Head of caudate nucleus (tissue), 42 donors: Measurements from ENCODE around the gene ICA1.

Experiments
- DNase-seq, 42 donors: peaks; one replicate each; pipeline versions ENCODE4 v3.0.0 to v3.0.0-alpha.2; 2020 to 2021; ENCODE audit warnings: mixed read lengths in 7 of 42
- intact Hi-C: fragments of 100-400 bp; cut with DNase I; formaldehyde crosslinking; loops from one replicate; pipeline ENCODE4 v1.15.0; 2022

Gene ICA1

GRCh38 chr7:8177109-8177933 is 84.6 kb downstream of the ICA1 start:
- no peak for DNase-seq
- intact Hi-C loops = no loop called here

GRCh38 chr7:8176370-8177081 is 85.4 kb downstream of the ICA1 start:
- peak in 9 of 42 donors; percentile 13 to 47 (median 28) for DNase-seq
- intact Hi-C loops = no loop called here

GRCh38 chr7:8175929-8176369 is 86.0 kb downstream of the ICA1 start:
- intact Hi-C loops = no loop called here
- peak in 2 of 42 donors; percentile 7 to 21 for DNase-seq

GRCh38 chr7:8172372-8173354 is 89.3 kb downstream of the ICA1 start:
- no peak for DNase-seq
- intact Hi-C loops = no loop called here

- no peak for DNase-seq
- intact Hi-C loops = no loop called here
These were observed 92.8 kb downstream of the ICA1 start for GRCh38 chr7:8169171-8169570.

- no peak for DNase-seq
- intact Hi-C loops = no loop called here
These were observed 93.6 kb downstream of the ICA1 start for GRCh38 chr7:8168336-8168735.

- intact Hi-C loops = no loop called here
- peak in 1 of 42 donors; percentile 20 for DNase-seq
These were observed 96.8 kb downstream of the ICA1 start for GRCh38 chr7:8165150-8165549.

GRCh38 chr7:8162181-8162580 is 99.8 kb downstream of the ICA1 start:
- intact Hi-C loops = no loop called here
- no peak for DNase-seq

GRCh38 chr7:8161364-8161828 is 100.6 kb downstream of the ICA1 start:
- intact Hi-C loops = no loop called here
- no peak for DNase-seq

- no peak for DNase-seq
- intact Hi-C loops = no loop called here
These were observed 101.1 kb downstream of the ICA1 start for GRCh38 chr7:8160779-8161345.

- intact Hi-C loops = no loop called here
- no peak for DNase-seq
These were observed 101.7 kb downstream of the ICA1 start for GRCh38 chr7:8160250-8160649.

GRCh38 chr7:8159595-8159994 is 102.4 kb downstream of the ICA1 start:
- intact Hi-C loops = no loop called here
- no peak for DNase-seq

GRCh38 chr7:8157296-8157695 is 104.7 kb downstream of the ICA1 start:
- DNase-seq = no peak
- intact Hi-C loops = no loop called here

- DNase-seq = no peak
- intact Hi-C loops = no loop called here
These were observed 106.1 kb downstream of the ICA1 start for GRCh38 chr7:8155836-8156235.

GRCh38 chr7:8154272-8154671 is 107.7 kb downstream of the ICA1 start:
- DNase-seq = no peak
- intact Hi-C loops = no loop called here

- DNase-seq = no peak
- intact Hi-C loops = no loop called here
These were observed 109.3 kb downstream of the ICA1 start for GRCh38 chr7:8152489-8153192.

- no peak for DNase-seq
- intact Hi-C loops = no loop called here
These were observed 110.7 kb downstream of the ICA1 start for GRCh38 chr7:8151161-8151725.

- intact Hi-C loops = no loop called here
- DNase-seq = no peak
These were observed 112.7 kb downstream of the ICA1 start for GRCh38 chr7:8149222-8149621.
